Endothelial cell of umbilical vein (primary cell): Measurements from ENCODE around the gene CCM2. TPM values are rescaled to one million over a fixed set of nuclear protein-coding genes. Genes with fewer than 3 reads are reported as not detected.

Experiments
- BruUV-seq: library from RNA; stranded (reverse); fragments of 400-500 nt; replicated peaks from 2 replicates; lab custom pipeline; 2021; lab: Mats Ljungman, UMichigan
- CTCF ChIA-PET: fragments of 300-600, 350-600 bp; sonication (Branson Sonifier 250); formaldehyde crosslinking; loops from one replicate; lab custom pipeline; 2021; ENCODE audit warnings: antibody characterized with exemption, inconsistent platforms; lab: Charles Lee
- POLR2A ChIA-PET: fragments of 300-600, 350-600 bp; sonication (Branson Sonifier 250); formaldehyde crosslinking; loops from one replicate; lab custom pipeline; 2021; ENCODE audit warnings: antibody characterized with exemption, inconsistent platforms; lab: Charles Lee
- DNase-seq: peaks from one replicate; pipeline ENCODE4 v3.0.0-alpha.2; 2011; ENCODE audit warnings: low read depth, low spot score
- FAIRE-seq: peaks from 2 replicates; lab custom pipeline; 2011; peaks lifted over from hg19 to GRCh38; lab: Jason Lieb, UNC
- H2AFZ ChIP-seq: 2 replicates; pipeline ENCODE4 v1.6.0; 2012; ENCODE audit warnings: low read depth, low read length, control low read depth, inconsistent platforms
- H3K27ac ChIP-seq: 2 replicates; pipeline ENCODE4 v1.5.1; 2011; ENCODE audit warnings: low read depth, mild to moderate bottlenecking, control low read depth, low read length, moderate library complexity; ENCODE audit not compliant: insufficient read depth
- H3K27me3 ChIP-seq, 2 experiments: 2 replicates each; pipeline versions ENCODE4 v1.6.0 to v1.6.1; 2011; ENCODE audit warnings: low read length in 2 of 2, mixed read lengths in 1 of 2; ENCODE audit not compliant: control insufficient read depth in 2 of 2, insufficient read depth in 2 of 2
- H3K36me3 ChIP-seq, 2 experiments: 2 replicates in 1 of 2; 3 replicates in 1 of 2; pipeline ENCODE4 v1.5.1; 2011; ENCODE audit warnings: low read length in 2 of 2, mild to moderate bottlenecking in 1 of 2, moderate library complexity in 1 of 2; ENCODE audit not compliant: control insufficient read depth in 2 of 2, insufficient read depth in 2 of 2; ENCODE audit errors: extremely low read depth in 1 of 2
- H3K4me1 ChIP-seq: 3 replicates; pipeline ENCODE4 v1.5.1; 2011; ENCODE audit warnings: mild to moderate bottlenecking, low read length; ENCODE audit not compliant: control insufficient read depth, insufficient read depth; ENCODE audit errors: extremely low read depth
- H3K4me2 ChIP-seq: 2 replicates; pipeline ENCODE4 v1.6.1; 2011; ENCODE audit warnings: low read length, control low read depth, mixed read lengths; ENCODE audit not compliant: insufficient read depth
- H3K4me3 ChIP-seq, 3 experiments: fragments of 200-600 bp in 1 of 3; sonication (generic), shearing (Covaris generic) in 1 of 3; replicated peaks in 1 of 3; 2 replicates each; pipeline ENCODE4 v1.5.1; 2011 to 2016; ENCODE audit warnings: control low read depth in 3 of 3, low read length in 3 of 3, mild to moderate bottlenecking in 2 of 3, inconsistent platforms in 1 of 3, low read depth in 1 of 3, moderate library complexity in 1 of 3; ENCODE audit not compliant: insufficient read depth in 1 of 3
- H3K79me2 ChIP-seq: 2 replicates; pipeline ENCODE4 v1.6.0; 2012; ENCODE audit warnings: low read length, inconsistent platforms; ENCODE audit not compliant: control insufficient read depth, insufficient read depth
- H3K9ac ChIP-seq: replicated peaks from 2 replicates; pipeline ENCODE3; 2011; ENCODE audit warnings: low read length, control low read depth; ENCODE audit not compliant: insufficient read depth; ENCODE audit errors: extremely low read depth
- H3K9me1 ChIP-seq: replicated peaks from 3 replicates; pipeline ENCODE4 v1.6.0; 2011; ENCODE audit warnings: mild to moderate bottlenecking, low read length; ENCODE audit not compliant: control insufficient read depth, insufficient read depth; ENCODE audit errors: extremely low read depth
- H3K9me3 ChIP-seq: replicated peaks from 2 replicates; pipeline ENCODE4 v1.5.1; 2012; ENCODE audit warnings: low read length, inconsistent platforms; ENCODE audit not compliant: control insufficient read depth, insufficient read depth
- H4K20me1 ChIP-seq: replicated peaks from 2 replicates; pipeline ENCODE3; 2011; ENCODE audit warnings: mild to moderate bottlenecking, low read length; ENCODE audit not compliant: control insufficient read depth, insufficient read depth; ENCODE audit errors: extremely low read depth
- CTCF ChIP-seq, 2 donors: IDR thresholded peaks; 1 replicate in 1 of 2; 2 replicates in 1 of 2; pipeline ENCODE4 v1.5.1; 2011; ENCODE audit warnings: low read length in 2 of 2, mild to moderate bottlenecking in 2 of 2, moderate library complexity in 2 of 2, control low read depth in 1 of 2, inconsistent platforms in 1 of 2, low read depth in 1 of 2; ENCODE audit not compliant: insufficient read depth in 1 of 2; ENCODE audit errors: extremely low read depth in 1 of 2
- EZH2 ChIP-seq: IDR thresholded peaks from 2 replicates; pipeline ENCODE4 v1.6.1; 2012; ENCODE audit warnings: borderline replicate concordance, low read depth, mild to moderate bottlenecking, moderate library complexity, low read length, inconsistent platforms; ENCODE audit not compliant: severe bottlenecking
- FOS ChIP-seq: IDR thresholded peaks from 2 replicates; pipeline ENCODE4 v1.6.1; 2011; ENCODE audit warnings: mild to moderate bottlenecking, low read length, moderate library complexity, borderline replicate concordance; ENCODE audit not compliant: insufficient read depth
- GATA2 ChIP-seq: IDR thresholded peaks from 2 replicates; pipeline ENCODE4 v1.7.0; 2011; ENCODE audit warnings: low read depth, mild to moderate bottlenecking, moderate library complexity, mixed read lengths, low read length; ENCODE audit not compliant: insufficient read length, insufficient read depth
- JUN ChIP-seq: IDR thresholded peaks from 2 replicates; pipeline ENCODE4 v1.6.1; 2011; ENCODE audit warnings: borderline replicate concordance, low read depth; ENCODE audit not compliant: insufficient read length, insufficient read depth
- MAX ChIP-seq: IDR thresholded peaks from 2 replicates; pipeline ENCODE4 v1.6.1; 2011; ENCODE audit not compliant: insufficient read depth, insufficient read length
- MYC ChIP-seq: IDR thresholded peaks from one replicate; pipeline ENCODE4 v1.6.1; 2011; ENCODE audit warnings: mild to moderate bottlenecking, low read depth, low read length
- POLR2A ChIP-seq: IDR thresholded peaks from 2 replicates; pipeline ENCODE4 v1.6.1; 2012; ENCODE audit warnings: low read depth, mild to moderate bottlenecking, control low read depth, low read length
- POLR2AphosphoS5 ChIP-seq: IDR thresholded peaks from 2 replicates; pipeline ENCODE4 v1.6.1; 2012; ENCODE audit warnings: low read depth, mild to moderate bottlenecking, control low read depth, low read length, moderate library complexity; ENCODE audit not compliant: insufficient read depth
- dilution Hi-C: fragments of 300-500 bp; cut with MboI; formaldehyde crosslinking; loops from one replicate; pipeline ENCODE4 v1.15.0; 2019; ENCODE audit warnings: low sequenced_read_pairs; ENCODE audit not compliant: extremely low pct_ligation_motif_present
- intact Hi-C: fragments of 100-400 bp; cut with micrococcal nuclease; formaldehyde crosslinking; loops from one replicate; pipeline ENCODE4 v1.10.0; 2022
- polyA plus RNA-seq, 4 experiments: library from polyadenylated mRNA; depleted of rRNA in 3 of 4; stranded (reverse) in 3 of 4; unstranded in 1 of 4; fragments of >200 nt; gene quantifications; 2 replicates each; pipeline versions ENCODE4 v1.2.1 to v1.2.3, GENCODE V29; 2011 to 2012; ENCODE audit warnings: missing spikeins in 1 of 4
- total RNA-seq: library from RNA; stranded (reverse); gene quantifications from 2 replicates; pipeline ENCODE4 v1.2.3, GENCODE V29; 2021

The CCM2 gene
- total and polyA plus RNA-seq, 2 donors (not counting 3 experiments of a cell fraction or from before 2014, with no cell fraction given), result 66.1 to 70.4 TPM

GRCh38 chr7:45055594-45056219 is 55.7 kb downstream of the CCM2 start:
- dilution Hi-C loops, result no loop called here
- H3K27me3 ChIP-seq, result no peaks in the 10 kb centered on the region
- peaks cover 19% of the 10 kb centered on the region for H3K79me2 ChIP-seq
- FAIRE-seq, result no peak
- TF ChIP-seq CTCF (IDR thresholded peaks at IDR 0.05; ENCODE audit: extremely low read depth in 1 of 2, insufficient read depth in 1 of 2, low read depth in 1 of 2, low read length in 2 of 2) (no peak), POLR2AphosphoS5 (no peak), JUN (no peak), EZH2 (no peak), FOS (no peak), MYC (no peak), MAX (no peak), GATA2 (no peak), POLR2A (no peak)
- intact Hi-C loops, result no loop called here
- no peak overlapping the region for H3K4me2 ChIP-seq
- ChIA-PET CTCF (interaction anchor here (3.7 kb wide), 1 partner anchor 82 kb away, joined by 9 read pairs; no protein-coding TSS in a partner anchor), POLR2A (no interaction called here)
- H3K9ac ChIP-seq, result no peak overlapping the region
- no peak overlapping the region for H3K4me3 ChIP-seq
- H3K9me3 ChIP-seq, result no peaks in the 10 kb centered on the region
- H3K4me1 ChIP-seq, result no peaks in the 10 kb centered on the region
- H3K9me1 ChIP-seq, result no peaks in the 10 kb centered on the region
- H4K20me1 ChIP-seq, result no peaks in the 10 kb centered on the region
- H3K36me3 ChIP-seq, result no peaks in the 10 kb centered on the region
- H3K27ac ChIP-seq, result no peak overlapping the region
- BruUV-seq, result no TSS peak
- no peak overlapping the region for H2AFZ ChIP-seq
- no peak for DNase-seq
